BLaER1 (cell line): ENCODE measurements around the gene ZNF516.

Source experiments
- H3K27ac ChIP-seq: shearing (Covaris generic); formaldehyde crosslinking; 2 replicates; pipeline ENCODE4 v1.8.1; 2022
- H3K27me3 ChIP-seq: shearing (Covaris generic); formaldehyde crosslinking; 2 replicates; pipeline ENCODE4 v1.8.1; 2022
- H3K36me3 ChIP-seq: shearing (Covaris generic); formaldehyde crosslinking; 2 replicates; pipeline ENCODE4 v1.8.1; 2022
- H3K4me1 ChIP-seq: shearing (Covaris generic); formaldehyde crosslinking; 2 replicates; pipeline ENCODE4 v1.8.1; 2022
- H3K4me2 ChIP-seq: shearing (Covaris generic); formaldehyde crosslinking; 2 replicates; pipeline ENCODE4 v1.8.1; 2022
- H3K4me3 ChIP-seq: shearing (Covaris generic); formaldehyde crosslinking; 2 replicates; pipeline ENCODE4 v1.8.1; 2022
- H3K9ac ChIP-seq: shearing (Covaris generic); formaldehyde crosslinking; 2 replicates; pipeline ENCODE4 v1.8.1; 2022
- H3K9me3 ChIP-seq: shearing (Covaris generic); formaldehyde crosslinking; 2 replicates; pipeline ENCODE4 v1.8.1; 2022
- H4K20me1 ChIP-seq: shearing (Covaris generic); formaldehyde crosslinking; 2 replicates; pipeline ENCODE4 v1.8.1; 2022
- Cebpa-rat ChIP-seq: shearing (Covaris generic); IDR thresholded peaks from 2 replicates; pipeline ENCODE4 v1.8.1; 2022

The ZNF516 gene

GRCh38 chr18:76349067-76349715 is 145.9 kb downstream of the ZNF516 start:
- H3K36me3 ChIP-seq, result 0 out of 2 replicates have a peak, but pooled peaks cover under 1% of the 10 kb centered on the region
- no peak for TF ChIP-seq Cebpa-rat
- peak overlapping the region; percentile 83 for H3K4me2 ChIP-seq
- peaks cover 28% of the 10 kb centered on the region for H3K4me1 ChIP-seq
- H4K20me1 ChIP-seq, result no peaks in the 10 kb centered on the region
- no peaks in the 10 kb centered on the region; the same call in 1 of the 2 replicates for H3K9me3 ChIP-seq
- no peak overlapping the region for H3K27ac ChIP-seq
- no peaks in the 10 kb centered on the region for H3K27me3 ChIP-seq
- H3K4me3 ChIP-seq, result no peak overlapping the region
- no peak overlapping the region for H3K9ac ChIP-seq

GRCh38 chr18:76348267-76349066 is 146.6 kb downstream of the ZNF516 start:
- Histone ChIP-seq H3K9ac (no peak overlapping the region), H4K20me1 (no peaks in the 10 kb centered on the region), H3K4me1 (peaks cover 28% of the 10 kb centered on the region), H3K27ac (peak overlapping the region; percentile 62; the same call in 1 of the 2 replicates), H3K4me3 (no peak overlapping the region), H3K9me3 (no peaks in the 10 kb centered on the region), H3K4me2 (peak overlapping the region; percentile 83), H3K27me3 (no peaks in the 10 kb centered on the region), H3K36me3 (no peaks in the 10 kb centered on the region)
- no peak for TF ChIP-seq Cebpa-rat

GRCh38 chr18:76347341-76347740 is 147.7 kb downstream of the ZNF516 start:
- H3K27me3 ChIP-seq, result no peaks in the 10 kb centered on the region
- H3K4me1 ChIP-seq, result peaks cover 28% of the 10 kb centered on the region
- peak overlapping the region; percentile 45; the same call in 1 of the 2 replicates for H3K9ac ChIP-seq
- no peaks in the 10 kb centered on the region for H3K36me3 ChIP-seq
- H3K9me3 ChIP-seq, result no peaks in the 10 kb centered on the region
- H4K20me1 ChIP-seq, result no peaks in the 10 kb centered on the region
- peak overlapping the region; percentile 25; the same call in 1 of the 2 replicates for H3K4me3 ChIP-seq
- TF ChIP-seq Cebpa-rat, result no peak
- H3K4me2 ChIP-seq, result peak overlapping the region; percentile 83
- H3K27ac ChIP-seq, result peak overlapping the region; percentile 62

- Histone ChIP-seq H3K9me3 (peaks cover 3% of the 10 kb centered on the region; the same call in 1 of the 2 replicates), H3K4me1 (peaks cover 28% of the 10 kb centered on the region), H3K9ac (0 out of 2 replicates have a peak overlapping the region, but pooled peaks have one; percentile 45), H4K20me1 (no peaks in the 10 kb centered on the region), H3K27me3 (no peaks in the 10 kb centered on the region), H3K4me3 (peak overlapping the region; percentile 25; the same call in 1 of the 2 replicates), H3K36me3 (no peaks in the 10 kb centered on the region), H3K27ac (peak overlapping the region; percentile 62), H3K4me2 (peak overlapping the region; percentile 83)
- no peak for TF ChIP-seq Cebpa-rat
Observed at GRCh38 chr18:76346490-76347130, 148.4 kb downstream of the ZNF516 start.

GRCh38 chr18:76345901-76346300 is 149.1 kb downstream of the ZNF516 start:
- Histone ChIP-seq H3K9ac (no peak overlapping the region), H3K9me3 (peaks cover 10% of the 10 kb centered on the region), H3K27ac (no peak overlapping the region), H3K27me3 (no peaks in the 10 kb centered on the region), H4K20me1 (no peaks in the 10 kb centered on the region), H3K4me3 (no peak overlapping the region), H3K4me2 (no peak overlapping the region), H3K36me3 (0 out of 2 replicates have a peak, but pooled peaks cover 2% of the 10 kb centered on the region), H3K4me1 (peaks cover 28% of the 10 kb centered on the region)
- TF ChIP-seq Cebpa-rat, result no peak

- H4K20me1 ChIP-seq, result no peaks in the 10 kb centered on the region
Observed at GRCh38 chr18:76343938-76344569, 151.0 kb downstream of the ZNF516 start.

GRCh38 chr18:76340410-76340809 is 154.6 kb downstream of the ZNF516 start:
- H3K4me2 ChIP-seq, result no peak overlapping the region
- H4K20me1 ChIP-seq, result no peaks in the 10 kb centered on the region
- no peak for TF ChIP-seq Cebpa-rat
- peaks cover 12% of the 10 kb centered on the region; the same call in 1 of the 2 replicates for H3K36me3 ChIP-seq
- H3K27ac ChIP-seq, result no peak overlapping the region
- H3K27me3 ChIP-seq, result no peaks in the 10 kb centered on the region
- H3K4me1 ChIP-seq, result peaks cover 13% of the 10 kb centered on the region; the same call in 1 of the 2 replicates
- peaks cover 31% of the 10 kb centered on the region for H3K9me3 ChIP-seq
- H3K4me3 ChIP-seq, result peak overlapping the region; percentile 5; the same call in 1 of the 2 replicates
- H3K9ac ChIP-seq, result no peak overlapping the region

More at GRCh38 chr18:76343938-76344569, 151.0 kb downstream of the ZNF516 start:
- H3K4me3 ChIP-seq, result no peak overlapping the region
- peaks cover 12% of the 10 kb centered on the region; the same call in 1 of the 2 replicates for H3K36me3 ChIP-seq
- H3K27ac ChIP-seq, result no peak overlapping the region
- H3K9me3 ChIP-seq, result peaks cover 28% of the 10 kb centered on the region
- no peaks in the 10 kb centered on the region for H3K27me3 ChIP-seq
- no peak overlapping the region for H3K9ac ChIP-seq
- TF ChIP-seq Cebpa-rat, result no peak
- H3K4me2 ChIP-seq, result no peak overlapping the region
- H3K4me1 ChIP-seq, result peaks cover 33% of the 10 kb centered on the region

- TF ChIP-seq Cebpa-rat, result no peak
- H4K20me1 ChIP-seq, result no peaks in the 10 kb centered on the region
- H3K9ac ChIP-seq, result no peak overlapping the region
- peaks cover 13% of the 10 kb centered on the region; the same call in 1 of the 2 replicates for H3K4me1 ChIP-seq
- no peak overlapping the region for H3K4me3 ChIP-seq
- H3K27ac ChIP-seq, result no peak overlapping the region
- 0 out of 2 replicates have a peak overlapping the region, but pooled peaks have one; percentile 23 for H3K4me2 ChIP-seq
- peaks cover 31% of the 10 kb centered on the region for H3K9me3 ChIP-seq
- peaks cover 12% of the 10 kb centered on the region; the same call in 1 of the 2 replicates for H3K36me3 ChIP-seq
- no peaks in the 10 kb centered on the region for H3K27me3 ChIP-seq
Observed at GRCh38 chr18:76339246-76339620, 155.8 kb downstream of the ZNF516 start.

- no peaks in the 10 kb centered on the region for H4K20me1 ChIP-seq
- H3K27ac ChIP-seq, result no peak overlapping the region
- peaks cover 13% of the 10 kb centered on the region; the same call in 1 of the 2 replicates for H3K4me1 ChIP-seq
- peaks cover 31% of the 10 kb centered on the region for H3K9me3 ChIP-seq
- no peak overlapping the region for H3K9ac ChIP-seq
- peaks cover 12% of the 10 kb centered on the region; the same call in 1 of the 2 replicates for H3K36me3 ChIP-seq
- no peak overlapping the region for H3K4me3 ChIP-seq
- no peaks in the 10 kb centered on the region for H3K27me3 ChIP-seq
- TF ChIP-seq Cebpa-rat, result no peak
- H3K4me2 ChIP-seq, result no peak overlapping the region
Observed at GRCh38 chr18:76338619-76339245, 156.3 kb downstream of the ZNF516 start.
